Choroid plexus epithelial cell (primary cell): ENCODE results near the gene TSPAN17.

Experiments
- DNase-seq: peaks from one replicate; pipeline ENCODE4 v3.0.0-alpha.2; 2010; ENCODE audit warnings: low read depth
- H3K4me3 ChIP-seq: 2 replicates; pipeline ENCODE4 v1.5.1; 2011; ENCODE audit warnings: low read depth, mild to moderate bottlenecking, control low read depth, low read length, moderate library complexity
- TF ChIP-seq, protein P1 (sequence below): conservative IDR thresholded peaks from 2 replicates; pipeline ENCODE4 v1.5.1; 2011; ENCODE audit warnings: low read depth, mild to moderate bottlenecking, control low read depth, inconsistent platforms, low read length, moderate library complexity

TSPAN17 gene

DNA sequence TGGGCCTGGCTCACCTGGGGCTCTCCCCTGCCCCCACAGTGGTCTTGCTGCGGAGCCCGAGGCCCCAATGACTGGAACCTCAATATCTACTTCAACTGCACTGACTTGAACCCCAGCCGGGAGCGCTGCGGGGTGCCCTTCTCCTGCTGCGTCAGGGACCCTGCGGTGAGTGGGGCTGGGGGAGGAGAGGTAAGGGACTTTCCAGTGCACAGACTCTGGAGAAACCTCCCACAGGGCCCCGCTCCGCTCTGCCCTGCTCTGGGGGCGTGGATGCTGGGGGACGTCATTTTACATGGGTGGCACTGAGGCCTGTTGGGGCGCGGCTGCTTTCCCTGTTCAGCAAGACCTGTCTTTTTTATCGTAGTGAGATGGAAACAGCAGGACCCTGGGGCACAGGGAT lies 7.6 kb downstream of the TSPAN17 start:
- TF ChIP-seq, protein P1, sequence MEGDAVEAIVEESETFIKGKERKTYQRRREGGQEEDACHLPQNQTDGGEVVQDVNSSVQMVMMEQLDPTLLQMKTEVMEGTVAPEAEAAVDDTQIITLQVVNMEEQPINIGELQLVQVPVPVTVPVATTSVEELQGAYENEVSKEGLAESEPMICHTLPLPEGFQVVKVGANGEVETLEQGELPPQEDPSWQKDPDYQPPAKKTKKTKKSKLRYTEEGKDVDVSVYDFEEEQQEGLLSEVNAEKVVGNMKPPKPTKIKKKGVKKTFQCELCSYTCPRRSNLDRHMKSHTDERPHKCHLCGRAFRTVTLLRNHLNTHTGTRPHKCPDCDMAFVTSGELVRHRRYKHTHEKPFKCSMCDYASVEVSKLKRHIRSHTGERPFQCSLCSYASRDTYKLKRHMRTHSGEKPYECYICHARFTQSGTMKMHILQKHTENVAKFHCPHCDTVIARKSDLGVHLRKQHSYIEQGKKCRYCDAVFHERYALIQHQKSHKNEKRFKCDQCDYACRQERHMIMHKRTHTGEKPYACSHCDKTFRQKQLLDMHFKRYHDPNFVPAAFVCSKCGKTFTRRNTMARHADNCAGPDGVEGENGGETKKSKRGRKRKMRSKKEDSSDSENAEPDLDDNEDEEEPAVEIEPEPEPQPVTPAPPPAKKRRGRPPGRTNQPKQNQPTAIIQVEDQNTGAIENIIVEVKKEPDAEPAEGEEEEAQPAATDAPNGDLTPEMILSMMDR, result no peak
- H3K4me3 ChIP-seq, result no peak overlapping the region
- no peak for DNase-seq

GRCh38 chr5:176656467-176656990 lies 9.2 kb downstream of the TSPAN17 start:
- H3K4me3 ChIP-seq, result no peak overlapping the region
- DNase-seq, result no peak
- TF ChIP-seq, protein P1, result no peak

DNA sequence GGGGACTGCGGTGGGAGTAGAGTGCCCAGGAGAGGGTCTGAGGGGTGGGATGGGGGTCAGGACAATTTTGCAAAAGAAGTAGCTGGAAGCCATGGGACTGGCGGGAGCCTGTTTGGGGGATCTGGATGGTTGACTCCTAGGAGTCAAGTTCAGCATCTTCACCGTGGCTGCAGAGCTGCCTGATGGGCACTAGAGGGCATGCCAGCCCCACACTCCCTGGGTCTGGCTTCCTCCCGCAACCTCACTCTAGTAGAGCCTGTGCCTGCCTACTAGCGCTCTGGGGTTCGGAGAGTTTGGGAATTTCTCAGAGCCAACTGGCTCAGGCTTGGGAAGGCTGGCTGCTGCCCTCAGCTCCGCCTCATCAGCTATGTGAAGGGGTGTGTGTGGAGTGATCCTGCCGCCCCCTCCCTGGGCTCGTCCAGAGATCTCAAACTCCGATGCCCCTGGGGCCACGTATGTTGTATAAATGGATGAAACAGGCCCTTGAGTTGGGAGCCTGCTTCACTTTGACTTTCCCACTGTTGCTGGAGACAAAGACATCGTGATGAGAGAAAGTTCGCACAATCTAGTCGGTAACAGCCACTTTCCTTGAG lies 10.8 kb downstream of the TSPAN17 start:
- no peak overlapping the region for H3K4me3 ChIP-seq
- TF ChIP-seq, protein P1, result peak; percentile 86
- DNase-seq, result peak; percentile 80

DNA sequence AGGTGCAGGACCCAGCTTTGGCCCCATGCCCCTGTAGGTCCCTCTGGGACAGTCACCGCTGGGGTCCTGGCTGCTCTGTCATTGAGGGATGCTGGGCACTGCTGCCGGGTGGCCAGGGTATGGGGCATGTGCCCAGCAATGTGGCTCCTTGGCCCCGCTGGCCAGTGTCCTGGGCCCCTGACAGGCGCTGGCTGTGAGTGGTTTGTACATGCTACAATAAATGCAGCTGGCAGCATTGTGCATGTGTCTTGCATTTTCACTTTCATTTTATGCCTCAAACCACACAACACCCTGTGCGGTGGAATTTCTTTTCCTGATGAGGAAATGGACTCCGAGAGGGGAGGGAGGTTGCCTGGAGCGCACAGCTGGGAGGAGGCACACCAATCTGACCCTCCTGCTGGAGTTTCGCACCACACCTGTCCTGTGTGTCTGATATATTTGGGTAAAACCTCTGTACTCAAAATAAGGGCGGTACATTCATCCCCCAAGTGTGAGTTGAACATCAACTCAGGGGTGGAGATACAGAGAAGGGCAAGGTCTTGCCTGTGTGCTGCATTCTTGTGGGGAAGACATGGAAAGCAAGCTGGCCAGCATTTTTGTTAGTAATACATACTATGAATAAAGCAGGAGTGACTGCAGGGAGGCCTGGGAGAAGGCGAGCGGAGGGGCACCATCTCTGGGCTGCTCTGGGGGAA lies 11.7 kb downstream of the TSPAN17 start:
- no peak overlapping the region for H3K4me3 ChIP-seq
- peak; percentile 72 for DNase-seq
- TF ChIP-seq, protein P1, result no peak

DNA sequence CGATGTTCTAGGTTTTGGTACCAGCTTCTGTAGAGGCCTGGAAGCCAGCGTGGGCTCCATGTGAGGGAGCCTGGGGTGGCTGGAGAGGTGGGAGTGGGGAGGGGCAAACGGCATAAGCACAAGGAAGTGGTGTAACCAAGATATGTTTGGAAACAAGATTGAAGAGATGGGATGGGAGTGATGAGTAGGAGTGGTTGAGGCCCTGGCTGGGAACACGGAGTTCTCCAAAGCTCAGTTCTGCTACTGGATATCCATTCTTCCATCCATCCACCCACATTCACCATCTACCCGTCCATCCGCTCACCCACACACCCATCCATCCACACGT lies 12.2 kb downstream of the TSPAN17 start:
- DNase-seq, result no peak
- TF ChIP-seq, protein P1, result no peak
- no peak overlapping the region for H3K4me3 ChIP-seq

DNA sequence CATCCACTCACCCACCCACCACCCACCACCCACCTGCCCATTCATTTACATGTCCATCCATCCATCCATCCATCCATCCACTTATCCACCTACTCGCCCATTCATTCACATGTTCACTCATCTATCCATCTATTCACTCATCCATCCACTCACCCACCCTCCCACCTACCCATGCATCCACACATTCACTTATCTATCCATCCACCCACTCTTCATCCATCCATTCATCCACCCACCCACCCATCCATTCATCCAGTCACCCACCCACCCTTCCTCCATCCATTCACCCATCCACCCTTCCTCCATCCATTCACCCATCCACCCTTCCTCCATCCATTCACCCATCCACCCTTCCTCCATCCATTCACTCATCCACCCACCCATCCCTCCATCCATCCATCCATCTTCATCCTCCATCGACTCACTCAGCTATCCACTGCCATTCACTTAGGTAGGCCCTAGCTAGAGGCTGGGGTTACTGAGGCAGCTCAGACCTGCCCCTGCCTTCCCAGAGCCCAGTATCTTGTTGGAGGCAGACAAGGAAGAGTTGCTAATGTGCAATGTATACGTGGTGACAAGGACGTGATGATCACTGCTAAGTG lies 12.7 kb downstream of the TSPAN17 start:
- DNase-seq, result no peak
- TF ChIP-seq, protein P1, result no peak
- H3K4me3 ChIP-seq, result no peak overlapping the region
